ENCODE measurements around the gene SCD. TPM values are rescaled to one million over a fixed set of nuclear protein-coding genes. Genes with fewer than 3 reads are reported as not detected.

Gene SCD
- total RNA-seq, 1 donor from 2014 or later = 113 TPM

DNA sequence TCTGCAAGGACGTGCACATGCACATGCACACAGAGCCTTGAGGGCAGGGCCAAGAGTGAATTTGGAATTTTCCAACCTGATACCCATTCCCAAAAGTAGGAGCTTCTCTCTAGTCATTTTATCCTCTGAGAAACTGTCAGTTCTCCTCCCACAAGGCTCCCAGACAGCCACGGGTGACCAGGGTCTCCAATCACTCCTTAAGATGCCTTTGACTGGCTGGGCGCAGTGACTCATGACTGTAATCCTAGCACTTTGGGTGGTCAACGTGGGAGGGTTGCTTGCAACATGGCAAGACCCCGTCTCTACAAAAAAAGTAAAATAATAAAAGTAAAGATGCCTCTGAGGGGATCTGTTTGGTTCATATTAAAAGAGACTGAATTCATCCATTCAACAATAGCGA lies 13.2 kb downstream of the SCD start:
- no peak for DNase-seq (ENCODE audit: low read depth)
- no peak overlapping the region for H3K4me3 ChIP-seq (ENCODE audit: low read depth, low read length)
- TF ChIP-seq, protein P1, sequence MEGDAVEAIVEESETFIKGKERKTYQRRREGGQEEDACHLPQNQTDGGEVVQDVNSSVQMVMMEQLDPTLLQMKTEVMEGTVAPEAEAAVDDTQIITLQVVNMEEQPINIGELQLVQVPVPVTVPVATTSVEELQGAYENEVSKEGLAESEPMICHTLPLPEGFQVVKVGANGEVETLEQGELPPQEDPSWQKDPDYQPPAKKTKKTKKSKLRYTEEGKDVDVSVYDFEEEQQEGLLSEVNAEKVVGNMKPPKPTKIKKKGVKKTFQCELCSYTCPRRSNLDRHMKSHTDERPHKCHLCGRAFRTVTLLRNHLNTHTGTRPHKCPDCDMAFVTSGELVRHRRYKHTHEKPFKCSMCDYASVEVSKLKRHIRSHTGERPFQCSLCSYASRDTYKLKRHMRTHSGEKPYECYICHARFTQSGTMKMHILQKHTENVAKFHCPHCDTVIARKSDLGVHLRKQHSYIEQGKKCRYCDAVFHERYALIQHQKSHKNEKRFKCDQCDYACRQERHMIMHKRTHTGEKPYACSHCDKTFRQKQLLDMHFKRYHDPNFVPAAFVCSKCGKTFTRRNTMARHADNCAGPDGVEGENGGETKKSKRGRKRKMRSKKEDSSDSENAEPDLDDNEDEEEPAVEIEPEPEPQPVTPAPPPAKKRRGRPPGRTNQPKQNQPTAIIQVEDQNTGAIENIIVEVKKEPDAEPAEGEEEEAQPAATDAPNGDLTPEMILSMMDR (conservative IDR thresholded peaks at IDR 0.05; ENCODE audit: low read depth, low read length) = no peak

DNA sequence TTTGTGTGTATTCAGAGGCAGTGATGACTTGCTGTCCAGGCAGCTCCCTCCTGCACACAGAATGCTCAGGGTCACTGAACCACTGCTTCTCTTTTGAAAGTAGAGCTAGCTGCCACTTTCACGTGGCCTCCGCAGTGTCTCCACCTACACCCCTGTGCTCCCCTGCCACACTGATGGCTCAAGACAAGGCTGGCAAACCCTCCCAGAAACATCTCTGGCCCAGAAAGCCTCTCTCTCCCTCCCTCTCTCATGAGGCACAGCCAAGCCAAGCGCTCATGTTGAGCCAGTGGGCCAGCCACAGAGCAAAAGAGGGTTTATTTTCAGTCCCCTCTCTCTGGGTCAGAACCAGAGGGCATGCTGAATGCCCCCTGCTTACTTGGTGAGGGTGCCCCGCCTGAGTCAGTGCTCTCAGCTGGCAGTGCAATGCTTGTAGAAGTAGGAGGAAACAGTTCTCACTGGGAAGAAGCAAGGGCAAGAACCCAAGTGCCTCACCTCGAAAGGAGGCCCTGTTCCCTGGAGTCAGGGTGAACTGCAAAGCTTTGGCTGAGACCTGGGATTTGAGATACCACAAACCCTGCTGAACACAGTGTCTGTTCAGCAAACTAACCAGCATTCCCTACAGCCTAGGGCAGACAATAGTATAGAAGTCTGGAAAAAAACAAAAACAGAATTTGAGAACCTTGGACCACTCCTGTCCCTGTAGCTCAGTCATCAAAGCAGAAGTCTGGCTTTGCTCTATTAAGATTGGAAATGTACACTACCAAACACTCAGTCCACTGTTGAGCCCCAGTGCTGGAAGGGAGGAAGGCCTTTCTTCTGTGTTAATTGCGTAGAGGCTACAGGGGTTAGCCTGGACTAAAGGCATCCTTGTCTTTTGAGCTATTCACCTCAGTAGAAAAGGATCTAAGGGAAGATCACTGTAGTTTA lies 15.8 kb downstream of the SCD start:
- no peak overlapping the region for H3K4me3 ChIP-seq (ENCODE audit: low read depth, low read length)
- DNase-seq (ENCODE audit: low read depth) = no peak
- TF ChIP-seq, protein P1 (conservative IDR thresholded peaks at IDR 0.05; ENCODE audit: low read depth, low read length) = no peak

DNA sequence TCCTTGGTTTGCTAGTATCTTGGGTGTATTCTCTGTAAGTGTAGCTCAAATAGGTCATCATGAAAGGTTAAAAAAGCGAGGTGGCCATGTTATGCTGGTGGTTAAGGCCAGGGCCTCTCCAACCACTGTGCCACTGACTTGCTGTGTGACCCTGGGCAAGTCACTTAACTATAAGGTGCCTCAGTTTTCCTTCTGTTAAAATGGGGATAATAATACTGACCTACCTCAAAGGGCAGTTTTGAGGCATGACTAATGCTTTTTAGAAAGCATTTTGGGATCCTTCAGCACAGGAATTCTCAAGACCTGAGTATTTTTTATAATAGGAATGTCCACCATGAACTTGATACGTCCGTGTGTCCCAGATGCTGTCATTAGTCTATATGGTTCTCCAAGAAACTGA lies 17.1 kb downstream of the SCD start:
- no peak for DNase-seq (ENCODE audit: low read depth)
- TF ChIP-seq, protein P1 (conservative IDR thresholded peaks at IDR 0.05; ENCODE audit: low read depth, low read length) = no peak
- H3K4me3 ChIP-seq (ENCODE audit: low read depth, low read length) = no peak overlapping the region

DNA sequence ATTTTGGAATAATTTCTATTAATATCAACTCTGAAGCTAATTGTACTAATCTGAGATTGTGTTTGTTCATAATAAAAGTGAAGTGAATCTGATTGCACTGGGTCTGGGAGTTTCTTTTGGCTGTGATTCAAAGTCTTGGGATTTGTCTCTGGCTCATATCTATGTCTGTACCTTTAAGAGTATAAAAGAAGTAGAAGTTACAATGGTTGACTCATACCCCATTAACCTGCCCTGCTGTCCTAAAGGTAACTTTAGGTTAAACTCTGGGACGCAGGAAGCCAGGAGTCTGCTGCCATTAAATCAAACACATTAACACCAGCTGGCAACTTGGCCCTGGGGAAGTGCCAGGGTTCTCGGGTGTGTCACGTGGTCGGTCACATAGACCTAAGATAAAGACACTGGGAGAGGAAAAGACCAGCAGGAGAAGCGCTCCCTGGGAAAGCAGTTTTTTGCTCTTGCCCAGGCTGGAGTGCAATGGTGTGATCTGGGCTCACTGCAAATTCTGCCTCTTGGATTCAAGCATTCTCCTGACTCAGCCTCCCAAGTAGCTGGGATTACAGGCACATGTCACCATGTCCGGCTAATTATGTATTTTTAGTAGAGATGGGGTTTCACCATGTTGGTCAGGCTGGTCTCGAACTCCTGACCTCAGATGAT lies 17.8 kb downstream of the SCD start:
- no peak overlapping the region for H3K4me3 ChIP-seq (ENCODE audit: low read depth, low read length)
- peak; percentile 84 for DNase-seq (ENCODE audit: low read depth)
- TF ChIP-seq, protein P1 (conservative IDR thresholded peaks at IDR 0.05; ENCODE audit: low read depth, low read length) = no peak

DNA sequence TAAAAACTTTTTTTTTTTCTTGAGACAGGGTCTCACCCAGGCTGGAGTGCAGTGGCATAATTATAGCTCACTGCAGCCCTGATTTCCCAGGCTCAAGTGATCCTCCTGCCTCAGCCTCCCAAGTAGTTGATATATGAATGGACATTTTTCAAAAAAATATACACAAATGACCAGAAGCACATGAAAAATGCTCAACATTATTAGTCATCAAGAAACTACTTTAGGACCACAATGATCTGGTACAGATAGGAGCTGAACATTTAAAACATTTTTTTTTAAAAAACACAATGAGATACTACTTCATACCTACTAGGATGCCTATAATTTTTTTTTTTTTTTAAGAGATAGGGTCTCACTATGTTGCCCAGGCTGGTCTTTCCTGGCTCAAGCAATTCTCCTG lies 21.7 kb downstream of the SCD start:
- H3K4me3 ChIP-seq (ENCODE audit: low read depth, low read length) = no peak overlapping the region
- no peak for DNase-seq (ENCODE audit: low read depth)
- TF ChIP-seq, protein P1 (conservative IDR thresholded peaks at IDR 0.05; ENCODE audit: low read depth, low read length) = no peak

DNA sequence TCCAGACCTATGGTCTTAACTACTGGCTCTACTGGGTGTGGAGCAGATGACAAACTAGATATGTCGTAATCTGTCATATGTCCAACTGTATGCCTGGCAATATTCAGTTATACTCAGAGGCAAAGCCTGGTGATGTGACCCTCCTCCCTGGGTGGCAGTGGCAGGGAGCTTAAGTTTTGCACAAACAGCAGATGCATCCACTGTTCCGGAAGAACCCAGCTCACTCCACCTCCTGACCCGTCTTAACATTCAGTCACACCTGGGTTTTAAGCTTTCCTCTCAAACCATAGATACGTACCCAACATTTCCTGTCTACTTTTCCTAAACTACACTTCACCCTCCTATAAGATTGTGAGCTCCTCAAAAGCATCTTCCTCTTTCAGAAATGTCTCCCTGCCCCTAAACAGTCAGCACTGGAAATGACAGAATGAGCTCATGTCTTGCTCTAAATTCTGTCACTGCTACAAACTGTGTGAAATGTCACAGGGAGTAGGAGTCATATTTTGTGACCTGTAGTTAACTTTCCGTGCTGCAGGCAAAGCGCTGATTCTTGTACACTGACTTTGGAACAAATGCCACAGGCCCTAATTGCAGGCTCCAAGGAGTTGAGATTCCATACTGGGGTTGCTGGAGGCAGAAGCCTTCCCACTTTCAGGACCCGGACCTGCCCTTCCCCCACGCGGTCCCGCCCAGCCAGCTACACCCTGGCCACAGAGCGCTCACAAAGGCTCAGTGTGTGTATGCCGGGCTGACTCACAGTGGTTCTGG lies 23.9 kb downstream of the SCD start:
- H3K4me3 ChIP-seq (ENCODE audit: low read depth, low read length) = no peak overlapping the region
- DNase-seq (ENCODE audit: low read depth) = no peak
- TF ChIP-seq, protein P1 (conservative IDR thresholded peaks at IDR 0.05; ENCODE audit: low read depth, low read length) = no peak

Data from epithelial cell of proximal tubule (primary cell).